Bronchial epithelial cell (primary cell): ENCODE data around the gene RNF114. TPM values are rescaled to one million over a fixed set of nuclear protein-coding genes. Genes with fewer than 3 reads are reported as not detected.

Source experiments
- DNase-seq: peaks from one replicate; pipeline ENCODE4 v3.0.0-alpha.2; 2010; ENCODE audit warnings: low read depth
- FAIRE-seq: peaks from 2 replicates; lab custom pipeline; 2011; peaks lifted over from hg19 to GRCh38; lab: Jason Lieb, UNC
- H3K27me3 ChIP-seq: 2 replicates; pipeline ENCODE4 v1.5.1; 2011; ENCODE audit warnings: low read length; ENCODE audit not compliant: control insufficient read depth, insufficient read depth
- H3K36me3 ChIP-seq: 2 replicates; pipeline ENCODE4 v1.5.1; 2011; ENCODE audit warnings: low read length; ENCODE audit not compliant: control insufficient read depth, insufficient read depth
- H3K4me3 ChIP-seq: 2 replicates; pipeline ENCODE4 v1.5.1; 2011; ENCODE audit warnings: mild to moderate bottlenecking, low read depth, low read length, control low read depth
- CTCF ChIP-seq: IDR thresholded peaks from 2 replicates; pipeline ENCODE4 v1.5.1; 2011; ENCODE audit warnings: mild to moderate bottlenecking, moderate library complexity, low read length, control low read depth, inconsistent platforms; ENCODE audit not compliant: insufficient read depth, severe bottlenecking
- total RNA-seq: library from RNA; depleted of rRNA; stranded (reverse); fragments of >200 nt; gene quantifications from 2 replicates; pipeline ENCODE4 v1.2.1, GENCODE V29; 2014

The RNF114 gene
- total RNA-seq, 1 donor from 2014 or later: 67.1 TPM

- DNase-seq (no peak), FAIRE-seq (no peak)
- Histone ChIP-seq H3K27me3 (no peaks in the 10 kb centered on the region), H3K36me3 (peaks cover 7% of the 10 kb centered on the region), H3K4me3 (no peak overlapping the region)
- no peak for TF ChIP-seq CTCF
Measured at GRCh38 chr20:49961413-49961812, 25.2 kb downstream of the RNF114 start.

DNA sequence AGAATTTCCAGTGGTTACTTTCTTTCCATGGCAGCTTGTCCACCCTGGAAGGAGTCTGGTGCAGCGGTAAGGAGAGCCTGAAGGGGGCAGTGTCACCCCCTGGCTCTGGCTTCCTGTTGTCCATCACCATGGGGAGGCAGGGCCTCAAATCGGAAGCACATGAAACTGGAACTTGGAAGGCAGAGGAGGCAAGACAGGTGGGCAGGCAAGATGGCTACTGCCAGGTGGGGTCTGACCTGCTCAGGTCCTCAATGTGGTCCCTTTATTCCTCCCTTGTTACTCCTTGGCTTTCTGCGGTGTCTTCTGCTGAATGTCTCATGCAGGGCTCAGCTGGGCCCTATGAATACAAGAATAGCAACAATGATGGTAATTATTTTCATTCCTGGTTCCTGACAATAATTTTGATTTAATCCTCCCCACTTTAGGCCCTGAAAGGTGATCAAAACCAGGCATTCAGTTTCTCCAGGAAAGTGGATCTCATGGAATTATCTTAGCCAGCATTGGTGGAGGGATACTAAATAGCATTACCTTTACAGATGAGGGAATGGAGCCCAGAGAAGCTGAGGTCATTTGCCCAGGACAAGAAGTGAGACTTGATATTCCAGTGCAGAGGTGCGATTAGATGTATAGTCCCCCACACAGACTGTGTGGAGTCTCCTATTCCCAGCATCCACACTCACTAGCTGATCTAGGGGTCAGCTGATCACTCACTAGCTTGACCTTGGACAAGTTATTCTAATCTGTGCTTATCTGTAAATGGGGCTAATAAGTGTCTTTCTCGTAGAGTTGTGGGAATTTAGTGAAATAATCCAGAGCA, 29.0 kb downstream of the RNF114 start:
- DNase-seq (peak; percentile 36), FAIRE-seq (no peak)
- H3K36me3 ChIP-seq: no peaks in the 10 kb centered on the region
- H3K27me3 ChIP-seq: no peaks in the 10 kb centered on the region
- H3K4me3 ChIP-seq: no peak overlapping the region
- TF ChIP-seq CTCF: peak; percentile 60

DNA sequence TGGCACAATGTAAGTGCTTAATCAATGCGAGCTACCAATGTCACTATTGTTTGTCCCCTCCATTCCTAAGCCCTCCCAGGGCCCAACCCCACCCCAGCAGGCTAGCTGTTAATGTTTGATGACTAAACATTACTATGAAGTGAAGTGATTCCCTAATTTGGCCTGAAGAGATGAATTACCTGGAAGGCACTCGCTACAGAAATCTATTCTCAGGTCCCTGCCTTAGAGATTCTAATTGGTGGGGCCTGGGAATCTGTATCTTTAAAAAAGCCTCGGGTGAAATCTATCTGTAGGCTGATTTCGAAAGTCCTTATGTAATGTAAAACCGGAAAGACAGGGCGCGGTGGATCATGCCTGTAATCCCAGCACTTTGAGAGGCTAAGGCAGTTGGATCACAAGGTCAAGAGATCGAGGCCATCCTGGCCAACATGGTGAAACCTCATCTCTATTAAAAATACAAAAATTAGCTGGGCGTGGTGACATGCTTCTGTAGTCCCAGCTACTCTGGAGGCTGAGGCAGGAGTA, 29.6 kb downstream of the RNF114 start:
- FAIRE-seq (no peak), DNase-seq (peak; percentile 41)
- Histone ChIP-seq H3K4me3 (no peak overlapping the region), H3K27me3 (no peaks in the 10 kb centered on the region), H3K36me3 (no peaks in the 10 kb centered on the region)
- no peak for TF ChIP-seq CTCF

DNA sequence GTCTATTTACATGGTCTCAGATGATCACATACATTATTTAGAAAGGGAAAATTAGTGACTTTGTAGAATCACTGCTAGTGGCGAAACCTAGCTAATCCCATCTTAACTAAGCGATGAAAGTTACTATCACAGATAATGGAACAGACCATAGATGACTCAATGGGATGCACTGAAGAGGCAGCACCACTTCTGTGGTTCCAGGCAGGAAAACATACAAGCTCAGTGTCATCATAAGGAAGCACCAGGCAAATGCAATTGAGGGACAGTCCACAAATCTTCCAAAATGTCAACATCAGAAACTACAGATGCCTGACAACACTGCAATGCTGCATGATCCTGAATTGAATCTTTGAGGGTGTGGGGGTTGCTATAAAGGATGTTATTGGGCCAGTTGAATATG, 30.7 kb downstream of the RNF114 start:
- no peaks in the 10 kb centered on the region for H3K36me3 ChIP-seq
- TF ChIP-seq CTCF: no peak
- DNase-seq: no peak
- FAIRE-seq: no peak
- H3K4me3 ChIP-seq: no peak overlapping the region
- H3K27me3 ChIP-seq: no peaks in the 10 kb centered on the region

GRCh38 chr20:49969234-49969633, 33.0 kb downstream of the RNF114 start:
- Histone ChIP-seq H3K36me3 (no peaks in the 10 kb centered on the region), H3K4me3 (no peak overlapping the region), H3K27me3 (no peaks in the 10 kb centered on the region)
- FAIRE-seq: no peak
- no peak for TF ChIP-seq CTCF
- peak; percentile 18 for DNase-seq
